GM18508 (cell line): ENCODE results near the gene CNOT1.
"Not testable (repeated sequence)": the region's sequence is repeated elsewhere in the genome, so short reads cannot be mapped to it uniquely, and the experiment has no call there.

ENCODE experiments used
- ATAC-seq: cut with Tn5 transposase; IDR thresholded peaks from one replicate; pipeline ENCODE4 v1.9.1; 2021; ENCODE audit warnings: moderate number of reproducible peaks; ENCODE audit not compliant: insufficient read depth, unreplicated experiment

The CNOT1 gene

GRCh38 chr16:58629733-58630640 lies at the start of gene CNOT1:
TSS of gene CNOT1 (minus strand) at chr16:58629826. CDS start at chr16:58599337, 30,489 bp downstream.
- peak; percentile 83 for ATAC-seq

GRCh38 chr16:58678716-58679115 lies 49.1 kb upstream of the CNOT1 start:
- no peak for ATAC-seq

GRCh38 chr16:58678269-58678668 lies 48.6 kb upstream of the CNOT1 start:
- ATAC-seq = no peak

GRCh38 chr16:58670946-58671583 lies 41.4 kb upstream of the CNOT1 start:
- no peak for ATAC-seq

GRCh38 chr16:58670177-58670576 lies 40.6 kb upstream of the CNOT1 start:
- ATAC-seq = no peak

GRCh38 chr16:58665200-58665599 lies 35.6 kb upstream of the CNOT1 start:
- no peak for ATAC-seq

- ATAC-seq = peak; percentile 65
Observed at GRCh38 chr16:58661199-58661830, 31.7 kb upstream of the CNOT1 start.

- ATAC-seq = not testable (repeated sequence)
Observed at GRCh38 chr16:58659911-58660310, 30.3 kb upstream of the CNOT1 start.

- ATAC-seq = no peak
Observed at GRCh38 chr16:58658796-58659211, 29.2 kb upstream of the CNOT1 start.

- no peak for ATAC-seq
Observed at GRCh38 chr16:58656899-58657298, 27.3 kb upstream of the CNOT1 start.

- ATAC-seq = no peak
Observed at GRCh38 chr16:58655215-58655596, 25.6 kb upstream of the CNOT1 start.

- no peak for ATAC-seq
Observed at GRCh38 chr16:58654560-58655214, 25.1 kb upstream of the CNOT1 start.

- ATAC-seq = no peak
Observed at GRCh38 chr16:58652741-58653140, 23.1 kb upstream of the CNOT1 start.

- ATAC-seq = no peak
Observed at GRCh38 chr16:58651965-58652348, 22.3 kb upstream of the CNOT1 start.

GRCh38 chr16:58649707-58650106 lies 20.1 kb upstream of the CNOT1 start:
- ATAC-seq = no peak

- ATAC-seq = no peak
Observed at GRCh38 chr16:58647107-58647506, 17.5 kb upstream of the CNOT1 start.

GRCh38 chr16:58644765-58645487 lies 15.3 kb upstream of the CNOT1 start:
- no peak for ATAC-seq

- ATAC-seq = no peak
Observed at GRCh38 chr16:58644108-58644507, 14.5 kb upstream of the CNOT1 start.

GRCh38 chr16:58640949-58641348 lies 11.3 kb upstream of the CNOT1 start:
- no peak for ATAC-seq

- no peak for ATAC-seq
Observed at GRCh38 chr16:58639836-58640235, 10.2 kb upstream of the CNOT1 start.
